ENCODE data around the gene SEMA7A.

The SEMA7A gene

GRCh38 chr15:74429781-74430400, 3.9 kb downstream of the SEMA7A start:
- no peak for DNase-seq

- no peak for DNase-seq
Measured at GRCh38 chr15:74428970-74429780, 4.6 kb downstream of the SEMA7A start.

GRCh38 chr15:74428442-74428787, 5.3 kb downstream of the SEMA7A start:
- peak; percentile 36 for DNase-seq

- DNase-seq: no peak
Measured at GRCh38 chr15:74427607-74428441, 5.9 kb downstream of the SEMA7A start.

GRCh38 chr15:74426404-74427281, 7.1 kb downstream of the SEMA7A start:
- DNase-seq: no peak

- no peak for DNase-seq
Measured at GRCh38 chr15:74425630-74426029, 8.1 kb downstream of the SEMA7A start.

GRCh38 chr15:74424901-74425528, 8.7 kb downstream of the SEMA7A start:
- DNase-seq: peak; percentile 28

- DNase-seq: no peak
Measured at GRCh38 chr15:74423431-74424257, 10.1 kb downstream of the SEMA7A start.

- DNase-seq: no peak
Measured at GRCh38 chr15:74422652-74423430, 10.9 kb downstream of the SEMA7A start.

GRCh38 chr15:74422265-74422651, 11.5 kb downstream of the SEMA7A start:
- DNase-seq: no peak

- no peak for DNase-seq
Measured at GRCh38 chr15:74421302-74422245, 12.2 kb downstream of the SEMA7A start.

GRCh38 chr15:74420193-74420905, 13.4 kb downstream of the SEMA7A start:
- peak; percentile 99 for DNase-seq

GRCh38 chr15:74419432-74419831, 14.3 kb downstream of the SEMA7A start:
- DNase-seq: no peak

- no peak for DNase-seq
Measured at GRCh38 chr15:74418575-74419338, 15.0 kb downstream of the SEMA7A start.

GRCh38 chr15:74417670-74418069, 16.1 kb downstream of the SEMA7A start:
- no peak for DNase-seq

- DNase-seq: no peak
Measured at GRCh38 chr15:74417225-74417624, 16.5 kb downstream of the SEMA7A start.

All from RPMI8226 (cell line).